Measurements from ENCODE around the gene RTTN. TPM values are rescaled to one million over a fixed set of nuclear protein-coding genes. Genes with fewer than 3 reads are reported as not detected.

The RTTN gene
- total and polyA plus RNA-seq, 2 donors: 8.1 to 15.7 TPM

Other genes starting within 250 kb of the RTTN start
- 5.4 TPM for gene SOCS6, start 83.4 kb upstream of the RTTN start, total RNA-seq
- gene SOCS6, start 83.4 kb upstream of the RTTN start, polyA plus RNA-seq: 5.0 TPM